ENCODE data around the gene RAPGEFL1.

Gene RAPGEFL1

GRCh38 chr17:40153603-40154236 lies 23.6 kb upstream of the RAPGEFL1 start:
- Mint-ChIP-seq H3K36me3 (ENCODE audit: low read depth) (peaks cover 78% of the 10 kb centered on the region), H3K4me1 (no peaks in the 10 kb centered on the region), H3K27ac (no peak overlapping the region), H3K9me3 (no peaks in the 10 kb centered on the region), H3K4me3 (no peak overlapping the region), H3K27me3 (ENCODE audit: low read depth, poor library complexity) (no peaks in the 10 kb centered on the region)
- no peak for DNase-seq
- TF ChIP-seq CTCF (IDR thresholded peaks at IDR 0.05): no peak

- Mint-ChIP-seq H3K27ac (no peak overlapping the region), H3K4me3 (no peak overlapping the region), H3K9me3 (no peaks in the 10 kb centered on the region), H3K27me3 (ENCODE audit: low read depth, poor library complexity) (no peaks in the 10 kb centered on the region), H3K36me3 (ENCODE audit: low read depth) (peaks cover 58% of the 10 kb centered on the region), H3K4me1 (no peaks in the 10 kb centered on the region)
- DNase-seq: no peak
- no peak for TF ChIP-seq CTCF (IDR thresholded peaks at IDR 0.05)
Observed at GRCh38 chr17:40157973-40158372, 19.3 kb upstream of the RAPGEFL1 start.

GRCh38 chr17:40158438-40159013 lies 18.7 kb upstream of the RAPGEFL1 start:
- no peaks in the 10 kb centered on the region for H3K4me1 Mint-ChIP-seq
- H3K4me3 Mint-ChIP-seq: no peak overlapping the region
- peaks cover 57% of the 10 kb centered on the region for H3K36me3 Mint-ChIP-seq (ENCODE audit: low read depth)
- TF ChIP-seq CTCF (IDR thresholded peaks at IDR 0.05): no peak
- no peaks in the 10 kb centered on the region for H3K9me3 Mint-ChIP-seq
- H3K27me3 Mint-ChIP-seq (ENCODE audit: low read depth, poor library complexity): no peaks in the 10 kb centered on the region
- H3K27ac Mint-ChIP-seq: peak overlapping the region; percentile 47
- DNase-seq: no peak

- TF ChIP-seq CTCF (IDR thresholded peaks at IDR 0.05): no peak
- Mint-ChIP-seq H3K27ac (no peak overlapping the region), H3K9me3 (no peaks in the 10 kb centered on the region), H3K36me3 (ENCODE audit: low read depth) (peaks cover 53% of the 10 kb centered on the region), H3K4me1 (no peaks in the 10 kb centered on the region), H3K27me3 (ENCODE audit: low read depth, poor library complexity) (no peaks in the 10 kb centered on the region), H3K4me3 (no peak overlapping the region)
- DNase-seq: no peak
Observed at GRCh38 chr17:40159456-40159855, 17.8 kb upstream of the RAPGEFL1 start.

- DNase-seq: no peak
- no peaks in the 10 kb centered on the region for H3K27me3 Mint-ChIP-seq (ENCODE audit: low read depth, poor library complexity)
- H3K9me3 Mint-ChIP-seq: no peaks in the 10 kb centered on the region
- H3K36me3 Mint-ChIP-seq (ENCODE audit: low read depth): peaks cover 83% of the 10 kb centered on the region
- TF ChIP-seq CTCF (IDR thresholded peaks at IDR 0.05): no peak
- H3K4me1 Mint-ChIP-seq: peaks cover 3% of the 10 kb centered on the region
- no peak overlapping the region for H3K4me3 Mint-ChIP-seq
- peak overlapping the region; percentile 97 for H3K27ac Mint-ChIP-seq
Observed at GRCh38 chr17:40167685-40168261, 9.5 kb upstream of the RAPGEFL1 start.
